Activated T-cell treated with anti-CD3 and anti-CD28 coated beads, Interleukin-2, amount 50 U/mL, for 4 hours (primary cell): ENCODE results near the gene DNAJB6. TPM values are rescaled to one million over a fixed set of nuclear protein-coding genes. Genes with fewer than 3 reads are reported as not detected.
"Not testable (repeated sequence)": the region's sequence is repeated elsewhere in the genome, so short reads cannot be mapped to it uniquely, and the experiment has no call there.

Experiments used
- ATAC-seq, 2 donors: fragments of 200-7000 bp; cut with Tn5 transposase; one replicate each; pipeline ENCODE4 v1.10.0; 2021
- DNase-seq: peaks from one replicate; pipeline ENCODE4 v3.0.0-alpha.2; 2020
- H3K27me3 Mint-ChIP-seq: one replicate; pipeline ENCODE4 v1.8.0; 2021; ENCODE audit warnings: low read depth, mixed read lengths
- H3K36me3 Mint-ChIP-seq: one replicate; pipeline ENCODE4 v1.8.0; 2022; ENCODE audit warnings: mixed read lengths; ENCODE audit not compliant: insufficient read depth
- H3K4me1 Mint-ChIP-seq: one replicate; pipeline ENCODE4 v1.8.0; 2021; ENCODE audit warnings: low read depth, mixed read lengths
- H3K4me3 Mint-ChIP-seq: one replicate; pipeline ENCODE4 v1.8.0; 2021; ENCODE audit warnings: mild to moderate bottlenecking, moderate library complexity, mixed read lengths
- H3K9me3 Mint-ChIP-seq: one replicate; pipeline ENCODE4 v1.8.0; 2021; ENCODE audit warnings: mixed read lengths
- total RNA-seq, 3 donors: library from RNA; stranded (reverse); gene quantifications; one replicate each; pipeline ENCODE4 v1.2.1, GENCODE V29; 2021

DNAJB6 gene
- total RNA-seq, 3 donors from 2014 or later, result 107 to 129 (median 117) TPM

DNA sequence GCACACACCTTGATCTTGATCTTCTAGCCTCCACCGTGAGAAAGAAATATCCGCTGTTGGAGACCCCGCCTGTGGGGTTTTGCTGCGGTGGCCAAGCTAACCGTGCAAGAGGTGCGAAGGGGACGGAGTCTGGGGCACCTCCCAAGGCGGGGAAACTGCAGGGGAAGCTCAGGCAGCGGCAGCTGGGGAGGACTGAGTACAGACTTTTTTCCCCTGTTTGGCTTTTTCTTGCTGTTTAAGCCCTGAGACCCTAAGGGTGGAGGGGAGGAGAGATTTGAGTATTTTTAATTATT lies 108.0 kb downstream of the DNAJB6 start:
- DNase-seq (no peak), ATAC-seq (no peak)
- H3K4me1 Mint-ChIP-seq, result no peaks in the 10 kb centered on the region
- no peaks in the 10 kb centered on the region for H3K36me3 Mint-ChIP-seq
- H3K4me3 Mint-ChIP-seq, result no peak overlapping the region
- peaks cover 1% of the 10 kb centered on the region for H3K27me3 Mint-ChIP-seq
- H3K9me3 Mint-ChIP-seq, result no peaks in the 10 kb centered on the region

- ATAC-seq, result no peak
- Mint-ChIP-seq H3K36me3 (no peaks in the 10 kb centered on the region), H3K4me1 (no peaks in the 10 kb centered on the region), H3K27me3 (peaks cover 1% of the 10 kb centered on the region), H3K9me3 (no peaks in the 10 kb centered on the region), H3K4me3 (no peak overlapping the region)
- no peak for DNase-seq
These were observed 108.6 kb downstream of the DNAJB6 start for GRCh38 chr7:157445246-157445955.

DNA sequence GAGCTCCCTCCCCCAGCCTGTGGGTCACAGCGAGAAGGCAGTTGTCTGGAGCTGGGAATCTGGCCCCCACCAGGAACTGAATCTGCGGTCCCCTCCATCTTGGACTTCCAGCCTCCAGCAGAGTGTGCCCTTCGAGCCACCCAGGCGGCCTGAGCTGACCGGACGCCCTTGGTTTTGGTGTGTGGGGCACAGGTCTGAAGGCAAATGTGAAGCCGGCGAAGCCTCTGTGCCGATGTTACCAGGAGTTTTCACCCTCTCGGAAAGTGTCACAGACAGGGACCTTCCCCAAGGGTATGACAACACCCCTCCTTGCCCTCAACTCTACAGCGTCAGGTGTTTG lies 109.1 kb downstream of the DNAJB6 start:
- Mint-ChIP-seq H3K27me3 (peaks cover 1% of the 10 kb centered on the region), H3K4me1 (no peaks in the 10 kb centered on the region), H3K4me3 (no peak overlapping the region), H3K9me3 (no peaks in the 10 kb centered on the region), H3K36me3 (no peaks in the 10 kb centered on the region)
- no peak for DNase-seq
- ATAC-seq, result no peak

GRCh38 chr7:157446322-157446721 lies 109.5 kb downstream of the DNAJB6 start:
- DNase-seq, result no peak
- no peak overlapping the region for H3K4me3 Mint-ChIP-seq
- no peaks in the 10 kb centered on the region for H3K4me1 Mint-ChIP-seq
- H3K36me3 Mint-ChIP-seq, result no peaks in the 10 kb centered on the region
- no peak for ATAC-seq
- no peaks in the 10 kb centered on the region for H3K9me3 Mint-ChIP-seq
- peaks cover 1% of the 10 kb centered on the region for H3K27me3 Mint-ChIP-seq

DNA sequence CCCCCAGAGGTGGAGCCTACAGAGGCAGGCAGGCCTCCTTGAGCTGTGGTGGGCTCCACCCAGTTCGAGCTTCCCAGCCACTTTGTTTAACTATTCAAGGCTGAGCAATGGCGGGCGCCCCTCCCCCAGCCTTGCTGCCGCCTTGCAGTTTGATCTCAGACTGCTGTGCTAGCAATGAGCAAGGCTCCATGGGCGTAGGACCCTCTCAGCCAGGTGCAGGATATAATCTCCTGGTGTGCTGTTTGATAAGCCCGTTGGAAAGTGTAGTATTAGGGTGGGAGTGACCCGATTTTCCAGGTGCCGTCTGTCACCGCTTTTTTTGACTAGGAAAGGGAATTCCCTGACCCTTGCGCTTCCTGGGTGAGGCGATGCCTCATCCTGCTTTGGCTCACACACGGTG lies 117.2 kb downstream of the DNAJB6 start:
- peaks cover 12% of the 10 kb centered on the region for H3K9me3 Mint-ChIP-seq
- not testable (repeated sequence) for H3K4me3 Mint-ChIP-seq, DNase-seq, H3K27me3 Mint-ChIP-seq, H3K36me3 Mint-ChIP-seq, ATAC-seq, H3K4me1 Mint-ChIP-seq

- H3K4me1 Mint-ChIP-seq, result peaks cover 3% of the 10 kb centered on the region
- H3K27me3 Mint-ChIP-seq, result no peaks in the 10 kb centered on the region
These were observed 120.8 kb downstream of the DNAJB6 start for GRCh38 chr7:157457355-157458253.

GRCh38 chr7:157458254-157458633 lies 121.4 kb downstream of the DNAJB6 start:
- ATAC-seq, result no peak
- Mint-ChIP-seq H3K9me3 (peaks cover 4% of the 10 kb centered on the region), H3K4me1 (peaks cover 9% of the 10 kb centered on the region)

More at GRCh38 chr7:157457355-157458253, 120.8 kb downstream of the DNAJB6 start:
- Mint-ChIP-seq H3K36me3 (no peaks in the 10 kb centered on the region), H3K4me3 (no peak overlapping the region), H3K9me3 (peaks cover 9% of the 10 kb centered on the region)
- no peak for ATAC-seq
- no peak for DNase-seq

DNA sequence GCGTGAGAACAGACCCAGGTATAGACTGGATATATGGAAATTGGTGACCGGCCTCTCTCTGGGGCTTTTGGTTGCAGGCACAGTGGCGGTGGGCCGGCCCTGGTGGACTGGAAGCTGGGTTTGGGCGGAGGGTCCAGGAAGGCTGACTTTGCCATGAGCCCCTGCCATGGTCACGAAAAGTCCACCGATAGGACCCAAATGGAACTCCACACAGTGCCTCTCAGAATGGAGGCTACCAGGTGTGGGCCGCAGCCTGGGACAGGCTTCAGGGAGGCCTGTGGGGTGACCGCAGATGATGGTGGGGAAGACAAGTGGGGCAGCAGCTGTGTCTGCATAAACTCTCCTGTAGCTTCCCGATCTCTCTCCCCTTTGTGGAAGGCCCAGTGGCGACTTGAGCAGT lies 123.2 kb downstream of the DNAJB6 start:
- no peak for DNase-seq
- no peak for ATAC-seq
- Mint-ChIP-seq H3K36me3 (no peaks in the 10 kb centered on the region), H3K4me1 (peaks cover 11% of the 10 kb centered on the region), H3K4me3 (no peak overlapping the region), H3K9me3 (no peaks in the 10 kb centered on the region), H3K27me3 (no peaks in the 10 kb centered on the region)

More at GRCh38 chr7:157458254-157458633, 121.4 kb downstream of the DNAJB6 start:
- no peak for DNase-seq
- Mint-ChIP-seq H3K36me3 (no peaks in the 10 kb centered on the region), H3K4me3 (no peak overlapping the region), H3K27me3 (no peaks in the 10 kb centered on the region)

GRCh38 chr7:157460721-157461120 lies 123.9 kb downstream of the DNAJB6 start:
- Mint-ChIP-seq H3K36me3 (no peaks in the 10 kb centered on the region), H3K4me3 (no peak overlapping the region), H3K9me3 (no peaks in the 10 kb centered on the region), H3K27me3 (no peaks in the 10 kb centered on the region), H3K4me1 (peaks cover 11% of the 10 kb centered on the region)
- no peak for ATAC-seq
- DNase-seq, result no peak

GRCh38 chr7:157461573-157462418 lies 125.0 kb downstream of the DNAJB6 start:
- Mint-ChIP-seq H3K4me1 (peaks cover 11% of the 10 kb centered on the region), H3K9me3 (no peaks in the 10 kb centered on the region), H3K27me3 (no peaks in the 10 kb centered on the region), H3K36me3 (no peaks in the 10 kb centered on the region), H3K4me3 (no peak overlapping the region)
- no peak for DNase-seq
- ATAC-seq, result no peak

- H3K9me3 Mint-ChIP-seq, result no peaks in the 10 kb centered on the region
- peaks cover 11% of the 10 kb centered on the region for H3K4me1 Mint-ChIP-seq
- H3K27me3 Mint-ChIP-seq, result no peaks in the 10 kb centered on the region
- H3K4me3 Mint-ChIP-seq, result no peak overlapping the region
- no peak for DNase-seq
- no peaks in the 10 kb centered on the region for H3K36me3 Mint-ChIP-seq
- ATAC-seq, result no peak
These were observed 125.6 kb downstream of the DNAJB6 start for GRCh38 chr7:157462419-157462771.

DNA sequence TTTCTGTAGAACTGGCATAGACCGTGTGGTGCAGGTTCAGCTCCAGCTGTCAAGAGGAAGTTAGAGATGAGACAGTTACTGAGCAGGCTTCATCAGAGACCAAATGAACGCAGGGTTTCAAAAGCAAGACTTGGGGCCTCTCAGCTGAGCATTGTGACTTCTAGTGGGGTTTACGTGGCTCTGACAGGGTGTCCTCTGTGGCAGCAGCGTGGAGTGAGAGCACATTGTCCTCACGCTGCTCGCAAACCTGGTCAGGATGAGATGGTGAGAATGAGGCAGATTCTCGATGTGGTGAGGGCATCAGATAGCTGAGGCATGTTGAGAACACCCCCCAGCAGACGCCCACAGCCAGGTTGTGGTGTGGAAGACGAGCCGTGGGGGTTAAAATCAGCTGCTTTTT lies 126.0 kb downstream of the DNAJB6 start:
- no peak overlapping the region for H3K4me3 Mint-ChIP-seq
- H3K9me3 Mint-ChIP-seq, result no peaks in the 10 kb centered on the region
- no peak for DNase-seq
- peak in 1 of 2 donors; percentile 51 for ATAC-seq
- peaks cover 11% of the 10 kb centered on the region for H3K4me1 Mint-ChIP-seq
- H3K27me3 Mint-ChIP-seq, result no peaks in the 10 kb centered on the region
- no peaks in the 10 kb centered on the region for H3K36me3 Mint-ChIP-seq

DNA sequence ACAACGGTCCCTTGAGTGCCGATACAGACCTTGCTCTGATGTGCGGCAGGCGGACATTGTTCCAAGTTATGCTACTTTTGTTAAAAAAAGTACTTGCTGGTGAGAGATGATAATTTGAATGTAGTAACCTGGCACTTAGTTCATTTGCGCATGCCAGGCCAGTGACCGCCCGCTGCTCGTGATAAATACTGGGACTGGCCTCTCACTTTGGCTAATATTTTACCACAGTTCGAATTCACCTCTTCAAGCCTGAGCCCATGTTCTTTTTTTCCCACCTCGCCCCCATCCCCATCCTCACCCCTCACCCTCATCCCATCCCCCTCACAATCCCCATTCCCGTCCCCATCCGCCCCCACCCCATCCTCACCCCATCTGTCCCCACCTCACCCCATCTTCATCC lies 126.4 kb downstream of the DNAJB6 start:
- Mint-ChIP-seq H3K4me3 (no peak overlapping the region), H3K9me3 (no peaks in the 10 kb centered on the region), H3K27me3 (no peaks in the 10 kb centered on the region), H3K4me1 (peaks cover 11% of the 10 kb centered on the region), H3K36me3 (no peaks in the 10 kb centered on the region)
- ATAC-seq (no peak), DNase-seq (no peak)

- peaks cover 11% of the 10 kb centered on the region for H3K4me1 Mint-ChIP-seq
- DNase-seq, result no peak
- no peak overlapping the region for H3K4me3 Mint-ChIP-seq
- no peak for ATAC-seq
- H3K9me3 Mint-ChIP-seq, result no peaks in the 10 kb centered on the region
- H3K27me3 Mint-ChIP-seq, result no peaks in the 10 kb centered on the region
- H3K36me3 Mint-ChIP-seq, result no peaks in the 10 kb centered on the region
These were observed 127.5 kb downstream of the DNAJB6 start for GRCh38 chr7:157464111-157464970.
